Non-pigmented ciliary epithelial cell (primary cell): ENCODE data around the gene OBP2B.
"Not testable (repeated sequence)": the region's sequence is repeated elsewhere in the genome, so short reads cannot be mapped to it uniquely, and the experiment has no call there.

Source experiments
- DNase-seq: peaks from one replicate; pipeline ENCODE4 v3.0.0-alpha.2; 2010; ENCODE audit warnings: low read depth

The OBP2B gene

GRCh38 chr9:133208880-133209300 is at the start of gene OBP2B:
Gene OBP2B (minus strand): TSS chr9:133209250. CDS start chr9:133209199, 51 bp downstream.
- not testable (repeated sequence) for DNase-seq

GRCh38 chr9:133258061-133259015 is 49.3 kb upstream of the OBP2B start:
- DNase-seq, result no peak

GRCh38 chr9:133257465-133257956 is 48.5 kb upstream of the OBP2B start:
- DNase-seq, result no peak

GRCh38 chr9:133256686-133257091 is 47.6 kb upstream of the OBP2B start:
- DNase-seq, result no peak

- DNase-seq, result no peak
Measured at GRCh38 chr9:133256136-133256461, 47.0 kb upstream of the OBP2B start.

GRCh38 chr9:133255371-133256135 is 46.5 kb upstream of the OBP2B start:
- no peak for DNase-seq

GRCh38 chr9:133254471-133254870 is 45.4 kb upstream of the OBP2B start:
- DNase-seq, result no peak

GRCh38 chr9:133253268-133253667 is 44.2 kb upstream of the OBP2B start:
- DNase-seq, result no peak

GRCh38 chr9:133252301-133253020 is 43.4 kb upstream of the OBP2B start:
- no peak for DNase-seq

GRCh38 chr9:133251773-133252172 is 42.7 kb upstream of the OBP2B start:
- no peak for DNase-seq

GRCh38 chr9:133251221-133251620 is 42.2 kb upstream of the OBP2B start:
- DNase-seq, result not testable (repeated sequence)

GRCh38 chr9:133250741-133251170 is 41.7 kb upstream of the OBP2B start:
- DNase-seq, result no peak

GRCh38 chr9:133249337-133249736 is 40.3 kb upstream of the OBP2B start:
- DNase-seq, result no peak

GRCh38 chr9:133248726-133249295 is 39.8 kb upstream of the OBP2B start:
- DNase-seq, result no peak

GRCh38 chr9:133247632-133248031 is 38.6 kb upstream of the OBP2B start:
- DNase-seq, result no peak

- DNase-seq, result no peak
Measured at GRCh38 chr9:133246991-133247390, 37.9 kb upstream of the OBP2B start.

- no peak for DNase-seq
Measured at GRCh38 chr9:133246562-133246961, 37.5 kb upstream of the OBP2B start.

GRCh38 chr9:133242991-133243390 is 33.9 kb upstream of the OBP2B start:
- no peak for DNase-seq

GRCh38 chr9:133242241-133242640 is 33.2 kb upstream of the OBP2B start:
- DNase-seq, result no peak

- DNase-seq, result no peak
Measured at GRCh38 chr9:133239533-133240090, 30.6 kb upstream of the OBP2B start.

GRCh38 chr9:133238851-133239532 is 29.9 kb upstream of the OBP2B start:
- DNase-seq, result no peak
